GM23338 (cell line): ENCODE data around the gene HPS6.

Source experiments
- CREB1 ChIP-seq: fragments of 250-450 bp; sonication (Bioruptor Pico); IDR thresholded peaks from 2 replicates; pipeline ENCODE4 v1.5.0; 2020; ENCODE audit warnings: low read depth, mild to moderate bottlenecking, moderate library complexity
- CTCF ChIP-seq, 2 experiments: fragments of 200-600 bp in 1 of 2; sonication (generic) in 1 of 2; conservative IDR thresholded peaks; 2 replicates each; pipeline versions ENCODE4 v1.5.1 to v1.6.1; 2016 to 2017; ENCODE audit warnings: antibody characterized with exemption in 2 of 2, low read depth in 2 of 2, mild to moderate bottlenecking in 2 of 2, moderate library complexity in 1 of 2
- ETS1 ChIP-seq: IDR thresholded peaks from 2 replicates; pipeline ENCODE4 v1.6.1; 2016; ENCODE audit warnings: antibody characterized with exemption
- EZH2 ChIP-seq: fragments of 200-600 bp; sonication (generic); IDR thresholded peaks from one replicate; pipeline ENCODE4 v1.8.0; 2017; ENCODE audit warnings: antibody characterized with exemption, mild to moderate bottlenecking, low read depth; ENCODE audit not compliant: unreplicated experiment
- EZH2phosphoT487 ChIP-seq: fragments of 200-600 bp; sonication (generic); IDR thresholded peaks from one replicate; pipeline ENCODE4 v1.8.1; 2018; ENCODE audit warnings: antibody characterized with exemption; ENCODE audit not compliant: unreplicated experiment
- JUNB ChIP-seq: IDR thresholded peaks from one replicate; pipeline ENCODE4 v1.6.1; 2016; ENCODE audit warnings: antibody characterized with exemption; ENCODE audit not compliant: unreplicated experiment
- NANOG ChIP-seq: IDR thresholded peaks from 2 replicates; pipeline ENCODE4 v1.6.1; 2016; ENCODE audit warnings: antibody characterized with exemption, borderline replicate concordance
- POLR2AphosphoS5 ChIP-seq: IDR thresholded peaks from 2 replicates; pipeline ENCODE4 v1.6.1; 2016; ENCODE audit warnings: antibody characterized with exemption, low read depth
- REST ChIP-seq: IDR thresholded peaks from one replicate; pipeline ENCODE4 v1.6.1; 2018; ENCODE audit warnings: antibody characterized with exemption; ENCODE audit not compliant: unreplicated experiment
- STAT1 ChIP-seq: IDR thresholded peaks from one replicate; pipeline ENCODE4 v1.6.1; 2016; ENCODE audit warnings: antibody characterized with exemption; ENCODE audit not compliant: unreplicated experiment
- ZNF331 ChIP-seq: fragments of 250-450 bp; sonication (Bioruptor Pico); IDR thresholded peaks from 2 replicates; pipeline ENCODE4 v1.5.0; 2020; ENCODE audit warnings: low read depth, mild to moderate bottlenecking, moderate library complexity

- TF ChIP-seq CTCF (conservative IDR thresholded peaks at IDR 0.05; ENCODE audit: low read depth in 2 of 2), result no peak
- no peak for TF ChIP-seq EZH2phosphoT487
- no peak for TF ChIP-seq POLR2AphosphoS5
- no peak for TF ChIP-seq EZH2
- no peak for TF ChIP-seq REST
- TF ChIP-seq NANOG, result no peak
- no peak for TF ChIP-seq JUNB
- TF ChIP-seq STAT1, result no peak
- TF ChIP-seq ETS1, result no peak
- TF ChIP-seq CREB1 (CRISPR knock-in tag), result no peak
- no peak for TF ChIP-seq ZNF331 (CRISPR knock-in tag)
Measured at GRCh38 chr10:102033787-102034186, 31.4 kb upstream of the HPS6 start.
